PFSK-1 (cell line): Measurements from ENCODE around the gene EIF4G1.

ENCODE experiments used
- FOXP2 ChIP-seq: optimal IDR thresholded peaks from 2 replicates; pipeline ENCODE3; 2011; ENCODE audit warnings: borderline replicate concordance, control low read depth, inconsistent platforms; ENCODE audit not compliant: insufficient read depth; ENCODE audit errors: extremely low read length, extremely low read depth
- POLR2AphosphoS5 ChIP-seq: IDR thresholded peaks from 2 replicates; pipeline ENCODE4 v1.6.1; 2012; ENCODE audit warnings: low read depth, mild to moderate bottlenecking, control low read depth, low read length, moderate library complexity
- SIN3A ChIP-seq: IDR thresholded peaks from 2 replicates; pipeline ENCODE4 v1.6.1; 2012; ENCODE audit warnings: mild to moderate bottlenecking, low read length, moderate library complexity, borderline replicate concordance; ENCODE audit not compliant: insufficient read depth
- TAF1 ChIP-seq: IDR thresholded peaks from 2 replicates; pipeline ENCODE4 v1.6.1; 2012; ENCODE audit warnings: low read length, control low read depth, borderline replicate concordance; ENCODE audit not compliant: insufficient read depth
- TF ChIP-seq, protein P1 (sequence below), 2 experiments: IDR thresholded peaks; 2 replicates each; pipeline versions ENCODE4 v1.6.1 to v1.8.0; 2011 to 2012; ENCODE audit warnings: low read depth in 2 of 2, low read length in 2 of 2, control low read depth in 1 of 2, inconsistent platforms in 1 of 2, mild to moderate bottlenecking in 1 of 2, moderate library complexity in 1 of 2; ENCODE audit not compliant: insufficient read depth in 1 of 2

DNA sequence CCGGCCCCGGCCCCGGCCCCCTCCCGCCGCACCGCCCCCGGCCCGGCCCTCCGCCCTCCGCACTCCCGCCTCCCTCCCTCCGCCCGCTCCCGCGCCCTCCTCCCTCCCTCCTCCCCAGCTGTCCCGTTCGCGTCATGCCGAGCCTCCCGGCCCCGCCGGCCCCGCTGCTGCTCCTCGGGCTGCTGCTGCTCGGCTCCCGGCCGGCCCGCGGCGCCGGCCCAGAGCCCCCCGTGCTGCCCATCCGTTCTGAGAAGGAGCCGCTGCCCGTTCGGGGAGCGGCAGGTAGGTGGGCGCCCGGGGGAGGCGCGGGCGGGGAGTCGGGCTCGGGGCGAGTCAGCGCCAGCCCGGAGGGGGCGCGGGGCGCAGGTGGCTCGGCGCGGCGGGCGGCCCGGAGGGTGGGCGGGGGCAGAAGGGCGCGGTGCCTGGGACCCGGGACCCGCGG, 65.8 kb downstream of the EIF4G1 start:
- TF ChIP-seq, protein P1, sequence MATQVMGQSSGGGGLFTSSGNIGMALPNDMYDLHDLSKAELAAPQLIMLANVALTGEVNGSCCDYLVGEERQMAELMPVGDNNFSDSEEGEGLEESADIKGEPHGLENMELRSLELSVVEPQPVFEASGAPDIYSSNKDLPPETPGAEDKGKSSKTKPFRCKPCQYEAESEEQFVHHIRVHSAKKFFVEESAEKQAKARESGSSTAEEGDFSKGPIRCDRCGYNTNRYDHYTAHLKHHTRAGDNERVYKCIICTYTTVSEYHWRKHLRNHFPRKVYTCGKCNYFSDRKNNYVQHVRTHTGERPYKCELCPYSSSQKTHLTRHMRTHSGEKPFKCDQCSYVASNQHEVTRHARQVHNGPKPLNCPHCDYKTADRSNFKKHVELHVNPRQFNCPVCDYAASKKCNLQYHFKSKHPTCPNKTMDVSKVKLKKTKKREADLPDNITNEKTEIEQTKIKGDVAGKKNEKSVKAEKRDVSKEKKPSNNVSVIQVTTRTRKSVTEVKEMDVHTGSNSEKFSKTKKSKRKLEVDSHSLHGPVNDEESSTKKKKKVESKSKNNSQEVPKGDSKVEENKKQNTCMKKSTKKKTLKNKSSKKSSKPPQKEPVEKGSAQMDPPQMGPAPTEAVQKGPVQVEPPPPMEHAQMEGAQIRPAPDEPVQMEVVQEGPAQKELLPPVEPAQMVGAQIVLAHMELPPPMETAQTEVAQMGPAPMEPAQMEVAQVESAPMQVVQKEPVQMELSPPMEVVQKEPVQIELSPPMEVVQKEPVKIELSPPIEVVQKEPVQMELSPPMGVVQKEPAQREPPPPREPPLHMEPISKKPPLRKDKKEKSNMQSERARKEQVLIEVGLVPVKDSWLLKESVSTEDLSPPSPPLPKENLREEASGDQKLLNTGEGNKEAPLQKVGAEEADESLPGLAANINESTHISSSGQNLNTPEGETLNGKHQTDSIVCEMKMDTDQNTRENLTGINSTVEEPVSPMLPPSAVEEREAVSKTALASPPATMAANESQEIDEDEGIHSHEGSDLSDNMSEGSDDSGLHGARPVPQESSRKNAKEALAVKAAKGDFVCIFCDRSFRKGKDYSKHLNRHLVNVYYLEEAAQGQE (IDR thresholded peaks at IDR 0.05; ENCODE audit: insufficient read depth in 1 of 2, low read depth in 2 of 2, low read length in 2 of 2) = no peak
- TF ChIP-seq SIN3A = no peak
- no peak for TF ChIP-seq POLR2AphosphoS5
- no peak for TF ChIP-seq TAF1
- no peak for TF ChIP-seq FOXP2
